WTC11 (cell line): Measurements from ENCODE around the gene SORCS1.

Experiments used
- ATF1 ChIP-seq: sonication (generic); formaldehyde crosslinking; IDR thresholded peaks from 2 replicates; pipeline ENCODE4 v1.8.1; 2023; ENCODE audit warnings: mild to moderate bottlenecking, moderate library complexity, missing genetic modification reagents
- GRHL2 ChIP-seq: fragments of 250-450 bp; sonication (Bioruptor Pico); IDR thresholded peaks from 2 replicates; pipeline ENCODE4 v1.8.0; 2022; ENCODE audit warnings: mild to moderate bottlenecking, moderate library complexity; ENCODE audit not compliant: insufficient replicate concordance, severe bottlenecking
- JUN ChIP-seq: sonication (generic); formaldehyde crosslinking; IDR thresholded peaks from 2 replicates; pipeline ENCODE4 v1.8.0; 2023; ENCODE audit warnings: mild to moderate bottlenecking, missing genetic modification reagents
- SP1 ChIP-seq: sonication (generic); formaldehyde crosslinking; conservative IDR thresholded peaks from 2 replicates; pipeline ENCODE4 v1.8.1; 2022; ENCODE audit warnings: missing genetic modification reagents
- TCF7 ChIP-seq: sonication (generic); formaldehyde crosslinking; IDR thresholded peaks from 2 replicates; pipeline ENCODE4 v1.8.0; 2022; ENCODE audit warnings: mild to moderate bottlenecking, low read depth, missing genetic modification reagents, moderate library complexity
- TEAD4 ChIP-seq: sonication (generic); formaldehyde crosslinking; IDR thresholded peaks from 2 replicates; pipeline ENCODE4 v1.8.0; 2022; ENCODE audit warnings: mild to moderate bottlenecking, missing genetic modification reagents
- ZNF423 ChIP-seq: fragments of 250-450 bp; sonication (Bioruptor Pico); IDR thresholded peaks from 2 replicates; pipeline ENCODE4 v2.1.2; 2022; ENCODE audit warnings: mild to moderate bottlenecking, moderate library complexity
- TF ChIP-seq, protein P1 (sequence below): sonication (generic); formaldehyde crosslinking; IDR thresholded peaks from 2 replicates; pipeline ENCODE4 v1.8.1; 2022; ENCODE audit warnings: mild to moderate bottlenecking, moderate library complexity, missing genetic modification reagents
- TF ChIP-seq, protein P2 (sequence below): fragments of 200-600 bp; IDR thresholded peaks from 2 replicates; pipeline ENCODE4 v1.8.0; 2022; ENCODE audit warnings: antibody characterized with exemption
- TF ChIP-seq, protein P3 (sequence below): sonication (generic); formaldehyde crosslinking; IDR thresholded peaks from 2 replicates; pipeline ENCODE4 v1.8.1; 2023; ENCODE audit warnings: mild to moderate bottlenecking, missing genetic modification reagents, moderate library complexity
- TF ChIP-seq, protein P4 (sequence below): sonication (generic); formaldehyde crosslinking; IDR thresholded peaks from 2 replicates; pipeline ENCODE4 v1.8.1; 2023; ENCODE audit warnings: mild to moderate bottlenecking, moderate library complexity, missing genetic modification reagents
- TF ChIP-seq, protein P5 (sequence below): sonication (generic); formaldehyde crosslinking; IDR thresholded peaks from 2 replicates; pipeline ENCODE4 v1.8.0; 2022; ENCODE audit warnings: mild to moderate bottlenecking, missing genetic modification reagents
- TF ChIP-seq, protein P6 (sequence below): sonication (generic); formaldehyde crosslinking; IDR thresholded peaks from 2 replicates; pipeline ENCODE4 v1.8.1; 2022; ENCODE audit warnings: low read depth, mild to moderate bottlenecking, moderate library complexity, missing genetic modification reagents, borderline replicate concordance

DNA sequence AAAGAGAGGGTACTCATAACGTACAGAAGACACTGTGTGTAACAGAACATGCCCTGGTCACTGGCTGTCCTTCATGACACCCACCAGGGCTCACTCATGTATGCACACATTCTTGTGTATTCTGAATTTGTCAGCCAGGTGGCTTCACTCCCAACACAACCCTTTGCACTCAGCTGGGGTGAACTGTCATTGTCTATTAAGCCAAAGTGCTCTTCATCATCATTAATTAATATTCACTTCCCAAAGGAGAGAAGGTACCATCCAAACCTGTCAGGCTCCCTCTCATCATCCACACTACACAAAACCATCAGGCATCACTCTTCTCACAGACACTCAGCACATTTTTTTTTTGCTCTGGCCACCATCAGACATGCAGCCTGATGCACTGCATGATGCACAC is 469.8 kb downstream of the SORCS1 start:
- TF ChIP-seq, protein P1, sequence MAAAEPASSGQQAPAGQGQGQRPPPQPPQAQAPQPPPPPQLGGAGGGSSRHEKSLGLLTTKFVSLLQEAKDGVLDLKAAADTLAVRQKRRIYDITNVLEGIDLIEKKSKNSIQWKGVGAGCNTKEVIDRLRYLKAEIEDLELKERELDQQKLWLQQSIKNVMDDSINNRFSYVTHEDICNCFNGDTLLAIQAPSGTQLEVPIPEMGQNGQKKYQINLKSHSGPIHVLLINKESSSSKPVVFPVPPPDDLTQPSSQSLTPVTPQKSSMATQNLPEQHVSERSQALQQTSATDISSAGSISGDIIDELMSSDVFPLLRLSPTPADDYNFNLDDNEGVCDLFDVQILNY = no peak
- TF ChIP-seq, protein P2, sequence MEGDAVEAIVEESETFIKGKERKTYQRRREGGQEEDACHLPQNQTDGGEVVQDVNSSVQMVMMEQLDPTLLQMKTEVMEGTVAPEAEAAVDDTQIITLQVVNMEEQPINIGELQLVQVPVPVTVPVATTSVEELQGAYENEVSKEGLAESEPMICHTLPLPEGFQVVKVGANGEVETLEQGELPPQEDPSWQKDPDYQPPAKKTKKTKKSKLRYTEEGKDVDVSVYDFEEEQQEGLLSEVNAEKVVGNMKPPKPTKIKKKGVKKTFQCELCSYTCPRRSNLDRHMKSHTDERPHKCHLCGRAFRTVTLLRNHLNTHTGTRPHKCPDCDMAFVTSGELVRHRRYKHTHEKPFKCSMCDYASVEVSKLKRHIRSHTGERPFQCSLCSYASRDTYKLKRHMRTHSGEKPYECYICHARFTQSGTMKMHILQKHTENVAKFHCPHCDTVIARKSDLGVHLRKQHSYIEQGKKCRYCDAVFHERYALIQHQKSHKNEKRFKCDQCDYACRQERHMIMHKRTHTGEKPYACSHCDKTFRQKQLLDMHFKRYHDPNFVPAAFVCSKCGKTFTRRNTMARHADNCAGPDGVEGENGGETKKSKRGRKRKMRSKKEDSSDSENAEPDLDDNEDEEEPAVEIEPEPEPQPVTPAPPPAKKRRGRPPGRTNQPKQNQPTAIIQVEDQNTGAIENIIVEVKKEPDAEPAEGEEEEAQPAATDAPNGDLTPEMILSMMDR = no peak
- TF ChIP-seq, protein P3, sequence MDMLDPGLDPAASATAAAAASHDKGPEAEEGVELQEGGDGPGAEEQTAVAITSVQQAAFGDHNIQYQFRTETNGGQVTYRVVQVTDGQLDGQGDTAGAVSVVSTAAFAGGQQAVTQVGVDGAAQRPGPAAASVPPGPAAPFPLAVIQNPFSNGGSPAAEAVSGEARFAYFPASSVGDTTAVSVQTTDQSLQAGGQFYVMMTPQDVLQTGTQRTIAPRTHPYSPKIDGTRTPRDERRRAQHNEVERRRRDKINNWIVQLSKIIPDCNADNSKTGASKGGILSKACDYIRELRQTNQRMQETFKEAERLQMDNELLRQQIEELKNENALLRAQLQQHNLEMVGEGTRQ (CRISPR knock-in tag) = no peak
- TF ChIP-seq TEAD4 (CRISPR knock-in tag) (no peak), ATF1 (CRISPR knock-in tag) (no peak), ZNF423 (CRISPR knock-in tag) (no peak), JUN (CRISPR knock-in tag) (no peak), TCF7 (CRISPR knock-in tag) (no peak), SP1 (CRISPR knock-in tag) (no peak), GRHL2 (CRISPR knock-in tag) (no peak)
- TF ChIP-seq, protein P4, sequence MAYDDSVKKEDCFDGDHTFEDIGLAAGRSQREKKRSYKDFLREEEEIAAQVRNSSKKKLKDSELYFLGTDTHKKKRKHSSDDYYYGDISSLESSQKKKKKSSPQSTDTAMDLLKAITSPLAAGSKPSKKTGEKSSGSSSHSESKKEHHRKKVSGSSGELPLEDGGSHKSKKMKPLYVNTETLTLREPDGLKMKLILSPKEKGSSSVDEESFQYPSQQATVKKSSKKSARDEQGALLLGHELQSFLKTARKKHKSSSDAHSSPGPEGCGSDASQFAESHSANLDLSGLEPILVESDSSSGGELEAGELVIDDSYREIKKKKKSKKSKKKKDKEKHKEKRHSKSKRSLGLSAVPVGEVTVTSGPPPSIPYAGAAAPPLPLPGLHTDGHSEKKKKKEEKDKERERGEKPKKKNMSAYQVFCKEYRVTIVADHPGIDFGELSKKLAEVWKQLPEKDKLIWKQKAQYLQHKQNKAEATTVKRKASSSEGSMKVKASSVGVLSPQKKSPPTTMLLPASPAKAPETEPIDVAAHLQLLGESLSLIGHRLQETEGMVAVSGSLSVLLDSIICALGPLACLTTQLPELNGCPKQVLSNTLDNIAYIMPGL (CRISPR knock-in tag) = no peak
- TF ChIP-seq, protein P5, sequence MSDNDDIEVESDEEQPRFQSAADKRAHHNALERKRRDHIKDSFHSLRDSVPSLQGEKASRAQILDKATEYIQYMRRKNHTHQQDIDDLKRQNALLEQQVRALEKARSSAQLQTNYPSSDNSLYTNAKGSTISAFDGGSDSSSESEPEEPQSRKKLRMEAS (CRISPR knock-in tag) = no peak
- TF ChIP-seq, protein P6, sequence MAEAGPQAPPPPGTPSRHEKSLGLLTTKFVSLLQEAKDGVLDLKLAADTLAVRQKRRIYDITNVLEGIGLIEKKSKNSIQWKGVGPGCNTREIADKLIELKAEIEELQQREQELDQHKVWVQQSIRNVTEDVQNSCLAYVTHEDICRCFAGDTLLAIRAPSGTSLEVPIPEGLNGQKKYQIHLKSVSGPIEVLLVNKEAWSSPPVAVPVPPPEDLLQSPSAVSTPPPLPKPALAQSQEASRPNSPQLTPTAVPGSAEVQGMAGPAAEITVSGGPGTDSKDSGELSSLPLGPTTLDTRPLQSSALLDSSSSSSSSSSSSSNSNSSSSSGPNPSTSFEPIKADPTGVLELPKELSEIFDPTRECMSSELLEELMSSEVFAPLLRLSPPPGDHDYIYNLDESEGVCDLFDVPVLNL (CRISPR knock-in tag) = no peak
